Measurements from ENCODE around the gene HIGD1B. TPM values are rescaled to one million over a fixed set of nuclear protein-coding genes. Genes with fewer than 3 reads are reported as not detected.

HIGD1B gene
- total and polyA plus RNA-seq, 2 donors (not counting 1 experiment from before 2014, with no cell fraction given) = 0.34 TPM; not detected in 1

GRCh38 chr17:44892250-44892649, 44.6 kb downstream of the HIGD1B start:
- no peak for TF ChIP-seq CTCF (conservative IDR thresholded peaks at IDR 0.05 in 1 of 2, IDR thresholded peaks at IDR 0.05 in 1 of 2; ENCODE audit: low read depth in 1 of 2, low read length in 2 of 2)
- TF ChIP-seq EZH2 (IDR thresholded peaks at IDR 0.05; ENCODE audit: low read length, missing control alignments) = no peak
- Histone ChIP-seq H3K27ac (ENCODE audit: insufficient read depth, low read length) (no peak overlapping the region), H3K4me2 (ENCODE audit: extremely low read depth, insufficient read depth, low read length) (no peak overlapping the region), H3K9ac (ENCODE audit: insufficient read depth, low read length) (no peak overlapping the region), H3K27me3 (ENCODE audit: control insufficient read depth, insufficient read depth, low read length) (no peaks in the 10 kb centered on the region), H3K9me3 (ENCODE audit: control insufficient read depth, insufficient read depth, low read depth, low read length) (no peaks in the 10 kb centered on the region), H4K20me1 (ENCODE audit: control insufficient read depth, extremely low read depth, insufficient read depth, low read length) (no peaks in the 10 kb centered on the region), H3K4me1 (ENCODE audit: control insufficient read depth, extremely low read depth, insufficient read depth, low read length) (peaks cover 4% of the 10 kb centered on the region), H3K79me2 (ENCODE audit: control insufficient read depth, insufficient read depth, low read length) (peaks cover 37% of the 10 kb centered on the region), H3K4me3 (replicated peaks in 1 of 4; ENCODE audit: control extremely low read depth in 1 of 4, insufficient read depth in 1 of 4, low read depth in 3 of 4, low read length in 4 of 4) (no peak overlapping the region), H3K36me3 (ENCODE audit: control insufficient read depth, insufficient read depth, low read length) (peaks cover 9% of the 10 kb centered on the region), H2AFZ (ENCODE audit: low read length) (no peak overlapping the region)
- DNase-seq (ENCODE audit: low read depth in 2 of 2) = no peak

- peaks cover 6% of the 10 kb centered on the region for H3K36me3 ChIP-seq (ENCODE audit: control insufficient read depth, insufficient read depth, low read length)
These were observed 47.0 kb downstream of the HIGD1B start for GRCh38 chr17:44894642-44895041.

GRCh38 chr17:44898768-44899073, 51.0 kb downstream of the HIGD1B start:
- Histone ChIP-seq H3K4me1 (ENCODE audit: control insufficient read depth, extremely low read depth, insufficient read depth, low read length) (peaks cover 17% of the 10 kb centered on the region), H3K27me3 (ENCODE audit: control insufficient read depth, insufficient read depth, low read length) (no peaks in the 10 kb centered on the region), H4K20me1 (ENCODE audit: control insufficient read depth, extremely low read depth, insufficient read depth, low read length) (no peaks in the 10 kb centered on the region), H3K9me3 (ENCODE audit: control insufficient read depth, insufficient read depth, low read depth, low read length) (no peaks in the 10 kb centered on the region), H3K79me2 (ENCODE audit: control insufficient read depth, insufficient read depth, low read length) (peaks cover 33% of the 10 kb centered on the region), H3K4me3 (replicated peaks in 1 of 4; ENCODE audit: control extremely low read depth in 1 of 4, insufficient read depth in 1 of 4, low read depth in 3 of 4, low read length in 4 of 4) (peak overlapping the region; percentile 52 to 99 (median 88)), H3K27ac (ENCODE audit: insufficient read depth, low read length) (peak overlapping the region; percentile 99), H3K9ac (ENCODE audit: insufficient read depth, low read length) (peak overlapping the region; percentile 99), H3K4me2 (ENCODE audit: extremely low read depth, insufficient read depth, low read length) (peak overlapping the region; percentile 97), H3K36me3 (ENCODE audit: control insufficient read depth, insufficient read depth, low read length) (peaks cover 2% of the 10 kb centered on the region), H2AFZ (ENCODE audit: low read length) (peak overlapping the region; percentile 50)
- peak in 1 of 2 donors; percentile 46 for DNase-seq (ENCODE audit: low read depth in 2 of 2)
- TF ChIP-seq EZH2 (IDR thresholded peaks at IDR 0.05; ENCODE audit: low read length, missing control alignments) (no peak), CTCF (conservative IDR thresholded peaks at IDR 0.05 in 1 of 2, IDR thresholded peaks at IDR 0.05 in 1 of 2; ENCODE audit: low read depth in 1 of 2, low read length in 2 of 2) (no peak)

More at GRCh38 chr17:44894642-44895041, 47.0 kb downstream of the HIGD1B start:
- no peaks in the 10 kb centered on the region for H3K4me1 ChIP-seq (ENCODE audit: control insufficient read depth, extremely low read depth, insufficient read depth, low read length)
- H3K9me3 ChIP-seq (ENCODE audit: control insufficient read depth, insufficient read depth, low read depth, low read length) = no peaks in the 10 kb centered on the region
- no peaks in the 10 kb centered on the region for H4K20me1 ChIP-seq (ENCODE audit: control insufficient read depth, extremely low read depth, insufficient read depth, low read length)
- peaks cover 42% of the 10 kb centered on the region for H3K79me2 ChIP-seq (ENCODE audit: control insufficient read depth, insufficient read depth, low read length)
- no peak overlapping the region for H3K4me2 ChIP-seq (ENCODE audit: extremely low read depth, insufficient read depth, low read length)
- no peak overlapping the region for H3K4me3 ChIP-seq (replicated peaks in 1 of 4; ENCODE audit: control extremely low read depth in 1 of 4, insufficient read depth in 1 of 4, low read depth in 3 of 4, low read length in 4 of 4)
- no peak overlapping the region for H2AFZ ChIP-seq (ENCODE audit: low read length)
- H3K9ac ChIP-seq (ENCODE audit: insufficient read depth, low read length) = no peak overlapping the region
- DNase-seq (ENCODE audit: low read depth in 2 of 2) = no peak
- TF ChIP-seq EZH2 (IDR thresholded peaks at IDR 0.05; ENCODE audit: low read length, missing control alignments) (no peak), CTCF (conservative IDR thresholded peaks at IDR 0.05 in 1 of 2, IDR thresholded peaks at IDR 0.05 in 1 of 2; ENCODE audit: low read depth in 1 of 2, low read length in 2 of 2) (no peak)
- no peak overlapping the region for H3K27ac ChIP-seq (ENCODE audit: insufficient read depth, low read length)
- no peaks in the 10 kb centered on the region for H3K27me3 ChIP-seq (ENCODE audit: control insufficient read depth, insufficient read depth, low read length)

Data from fibroblast of lung (primary cell).